ENCODE data around the gene AGFG1.
"Not testable (repeated sequence)": the region's sequence is repeated elsewhere in the genome, so short reads cannot be mapped to it uniquely, and the experiment has no call there.

AGFG1 gene

DNA sequence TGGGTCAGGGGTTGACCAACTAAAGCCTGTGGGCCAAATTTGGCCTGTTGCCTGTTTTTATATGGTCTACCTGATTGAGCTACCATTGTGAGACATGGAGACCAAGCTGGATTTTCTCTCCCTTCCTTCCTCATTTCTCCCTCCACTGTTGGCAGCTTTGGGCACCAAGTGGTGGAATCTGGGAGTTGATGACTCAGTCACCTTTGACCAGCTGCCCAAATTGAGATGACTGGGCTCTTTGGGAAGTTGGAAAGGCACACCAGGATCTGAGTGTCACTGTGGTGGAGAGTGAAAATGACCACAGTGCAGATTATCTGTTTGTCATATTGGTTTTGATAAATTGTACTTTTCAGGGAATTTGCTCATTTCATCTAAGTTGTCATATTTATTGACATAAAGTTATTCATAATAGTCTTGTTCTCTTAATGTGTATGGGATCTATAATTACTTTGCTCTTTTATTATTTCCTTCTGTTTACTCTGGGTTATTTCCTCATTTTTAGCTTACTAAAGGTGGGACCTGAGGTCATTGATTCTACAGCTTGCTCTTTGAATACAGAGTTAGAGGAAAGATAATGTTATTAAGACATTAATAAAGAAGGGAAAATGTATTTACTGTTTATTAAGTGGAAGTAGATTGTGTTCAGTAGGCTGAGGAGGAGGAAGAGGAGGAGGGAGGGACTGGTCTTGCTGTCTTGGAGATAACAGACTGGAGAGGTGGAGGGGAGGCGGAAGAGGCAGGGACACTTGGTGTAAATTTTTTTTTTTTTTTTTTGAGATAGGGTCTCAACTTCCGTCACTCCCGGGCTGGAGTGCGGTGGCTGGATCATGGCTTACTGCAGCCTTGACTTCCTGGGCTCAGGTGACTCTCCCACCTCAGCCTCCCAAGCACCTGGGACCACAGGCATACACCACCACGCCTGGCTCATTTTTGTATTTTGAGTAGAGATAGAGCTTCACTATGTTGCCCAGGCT is 31.8 kb downstream of the AGFG1 start:
- DNase-seq = no peak

DNA sequence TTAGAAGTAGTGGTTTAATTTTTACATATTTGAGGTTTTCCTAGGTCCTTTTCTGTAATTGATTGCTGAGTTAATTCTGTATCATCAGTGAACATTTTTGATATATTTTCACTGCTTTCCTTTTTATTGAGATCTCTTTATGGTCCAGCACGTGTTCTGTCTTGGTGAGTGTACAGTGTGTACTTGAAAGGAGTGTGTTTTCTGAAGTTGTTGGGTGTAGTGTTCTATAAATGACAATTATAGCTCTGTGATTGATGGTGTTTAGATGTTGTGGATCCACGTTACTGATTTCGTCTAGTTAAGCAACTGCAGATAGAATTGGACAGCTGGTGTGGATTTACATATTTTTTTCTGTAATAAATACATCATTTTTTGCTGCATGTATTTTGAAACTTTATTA is 32.7 kb downstream of the AGFG1 start:
- DNase-seq = no peak

DNA sequence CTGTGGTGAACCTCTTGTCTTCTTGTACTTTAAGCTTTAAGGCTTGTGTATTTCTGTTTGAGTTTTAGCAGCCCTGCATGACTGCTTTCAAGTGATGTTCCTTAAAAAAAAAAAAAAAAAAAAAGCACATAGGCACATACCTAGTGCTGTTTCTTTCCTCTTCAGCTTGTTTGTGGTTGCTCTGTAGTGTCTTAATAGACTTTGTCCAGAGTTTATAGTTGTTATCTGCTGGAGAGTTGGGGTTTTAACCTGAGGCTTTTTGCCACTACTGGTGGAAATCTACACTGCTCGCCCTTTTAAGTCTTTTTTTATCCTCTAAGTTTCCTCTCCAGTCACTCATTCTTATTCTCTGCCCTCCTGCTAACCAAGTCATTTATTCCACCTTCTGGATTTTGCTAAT is 34.5 kb downstream of the AGFG1 start:
- DNase-seq = peak; percentile 48

DNA sequence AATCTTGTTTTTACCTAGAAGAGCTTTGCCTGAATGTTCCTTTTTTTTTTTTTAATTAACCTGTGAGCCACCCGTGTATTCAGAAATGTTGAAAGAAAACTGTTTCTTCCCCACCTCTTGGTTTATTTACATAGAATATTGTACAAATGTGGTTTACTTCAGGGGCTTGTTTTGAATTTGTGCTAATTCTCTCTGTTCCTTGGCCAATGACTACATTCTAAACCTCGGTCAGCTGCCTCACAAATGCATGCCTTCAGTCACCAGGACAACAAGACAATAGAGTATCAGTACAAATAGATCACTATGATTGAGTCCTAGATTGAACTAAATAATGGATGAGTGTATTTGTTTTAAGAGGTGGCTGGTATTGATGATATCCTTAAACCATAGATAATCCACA is 36.0 kb downstream of the AGFG1 start:
- no peak for DNase-seq

DNA sequence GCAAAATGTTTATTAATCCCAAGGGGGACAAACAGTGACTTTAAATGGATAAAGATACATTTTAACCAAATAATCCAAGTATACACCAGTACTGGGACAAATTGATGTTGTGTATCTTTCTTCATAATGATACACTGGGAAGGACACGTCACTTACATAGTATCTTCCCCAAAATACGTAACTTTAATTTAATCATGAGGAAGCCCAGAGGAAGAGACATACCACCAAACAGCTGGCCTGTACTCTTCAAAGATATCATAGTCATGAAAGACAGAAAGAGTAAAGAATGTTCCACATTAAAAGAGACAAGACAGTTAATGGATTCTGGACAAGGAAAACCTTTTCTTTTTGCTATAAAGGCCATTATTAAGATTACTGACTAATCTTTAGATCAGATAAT is 37.1 kb downstream of the AGFG1 start:
- DNase-seq = no peak

DNA sequence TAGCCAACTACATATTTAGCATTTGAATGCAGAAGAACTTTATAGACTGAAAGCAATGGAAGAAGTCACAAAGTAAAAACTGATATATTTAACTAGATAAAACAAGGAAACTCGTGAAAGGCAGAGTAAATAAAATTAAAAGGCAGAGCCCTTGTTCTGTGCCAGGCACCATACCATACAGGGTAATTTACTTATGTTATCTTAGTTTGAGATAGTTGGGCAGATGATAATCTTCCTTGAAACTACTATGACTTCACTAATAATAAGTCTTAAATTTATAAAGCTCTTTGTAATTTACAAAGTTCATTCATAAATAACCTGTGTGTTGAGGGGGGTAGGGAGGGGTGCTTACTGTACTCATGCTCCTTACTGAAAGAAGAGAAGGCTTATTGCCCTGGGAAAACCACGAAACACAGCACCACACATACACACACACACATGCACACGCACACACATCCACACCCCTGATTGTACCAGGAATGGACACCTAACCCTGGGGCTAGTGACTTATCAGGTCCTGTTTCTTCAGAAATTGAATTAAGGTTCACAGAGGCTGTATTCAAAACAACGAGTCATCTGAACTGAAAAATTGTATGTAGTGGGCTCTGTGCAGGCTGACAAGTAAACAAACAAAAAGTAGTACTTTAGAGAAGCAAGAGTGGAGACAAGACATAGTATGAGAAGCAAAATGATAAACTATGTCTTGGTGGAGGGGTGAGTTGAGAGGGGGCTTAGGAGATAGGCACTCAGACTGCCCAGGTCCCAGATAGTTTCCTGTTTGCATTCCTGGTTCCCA is 38.1 kb downstream of the AGFG1 start:
- DNase-seq = no peak

DNA sequence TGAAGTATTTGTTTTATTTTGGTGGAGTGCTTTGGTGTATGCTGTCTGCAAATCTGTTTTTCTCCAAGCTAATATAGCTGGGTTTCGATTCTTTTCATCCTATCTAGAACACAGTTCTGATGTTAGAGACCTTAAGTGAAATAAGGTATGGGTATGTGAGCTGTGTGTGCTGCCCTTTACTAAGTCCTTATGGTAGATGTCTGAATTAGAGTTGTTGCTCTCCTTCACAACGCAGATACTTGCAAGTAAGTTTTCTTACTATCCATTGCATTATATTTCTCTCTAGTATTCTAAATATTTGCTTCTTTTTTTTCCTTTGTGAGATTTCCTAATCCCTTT is 38.6 kb downstream of the AGFG1 start:
- no peak for DNase-seq

DNA sequence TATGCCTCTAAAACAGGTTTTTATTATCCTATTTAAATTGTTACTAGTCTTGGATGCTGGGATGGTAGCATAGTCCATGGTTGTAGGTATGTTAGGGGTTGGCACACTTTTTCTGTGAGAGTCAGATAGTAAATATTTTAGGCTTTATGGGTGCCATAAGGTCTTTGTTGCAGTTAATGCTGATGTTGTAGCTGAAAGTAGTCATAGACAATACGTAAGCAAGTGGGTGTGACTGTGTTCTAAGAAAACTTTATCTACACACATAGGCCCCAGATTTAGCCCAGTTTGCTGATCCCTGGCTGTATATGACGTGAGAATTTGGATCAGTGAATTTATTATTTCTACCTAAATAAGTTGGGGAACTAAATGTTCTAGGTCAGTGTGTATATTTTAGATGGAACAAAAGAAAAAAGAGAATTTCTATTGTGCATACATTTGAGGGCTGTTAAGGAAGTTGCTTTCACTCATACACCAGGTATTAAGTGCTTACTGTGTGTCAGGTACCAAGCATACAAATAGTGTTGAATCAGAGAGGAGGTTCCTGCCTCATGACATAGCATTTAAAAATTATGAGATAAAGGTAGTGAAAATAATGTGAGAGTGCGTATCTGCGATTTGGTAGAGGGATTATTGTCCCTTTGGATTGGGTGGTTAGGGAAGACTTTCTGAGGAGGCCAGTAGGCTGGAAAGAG is 39.4 kb downstream of the AGFG1 start:
- no peak for DNase-seq

DNA sequence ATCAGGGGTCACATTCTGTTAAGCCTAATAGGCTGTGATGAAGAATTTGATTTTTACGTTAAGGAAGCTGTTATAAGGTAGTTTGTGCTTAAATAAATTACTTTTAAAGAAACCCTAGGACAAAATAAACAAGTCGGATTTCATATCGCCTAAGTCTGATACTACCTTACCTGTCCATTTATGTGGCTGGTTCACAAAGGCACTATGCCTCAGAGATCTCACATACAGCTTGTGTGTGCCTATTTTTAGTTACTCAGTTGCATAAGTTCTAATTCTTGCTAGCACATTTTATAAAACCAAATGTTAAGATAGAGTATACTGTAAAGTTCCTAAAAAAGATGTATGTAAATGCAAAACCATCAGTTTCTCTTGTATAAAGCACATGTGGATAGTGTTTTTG is 40.0 kb downstream of the AGFG1 start:
- no peak for DNase-seq

DNA sequence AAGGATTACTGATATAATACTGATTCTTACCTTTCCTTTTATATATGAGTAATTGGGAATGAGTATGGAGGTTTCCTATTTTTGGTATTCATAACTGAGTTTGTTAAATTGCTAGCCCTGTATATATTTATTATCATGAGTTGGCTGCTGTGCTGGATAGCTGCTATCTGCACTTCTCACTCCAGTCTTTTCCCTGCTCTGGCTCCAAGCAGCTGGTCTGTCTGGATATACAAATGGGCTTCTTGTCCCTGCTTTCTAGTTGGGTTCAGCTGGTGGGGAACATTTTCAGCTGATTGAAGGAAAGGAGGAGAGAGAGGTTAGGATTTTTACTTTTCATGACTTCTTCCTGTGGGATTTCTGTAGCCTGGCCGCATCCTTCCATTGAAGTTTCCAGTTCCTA is 41.2 kb downstream of the AGFG1 start:
- DNase-seq = no peak

DNA sequence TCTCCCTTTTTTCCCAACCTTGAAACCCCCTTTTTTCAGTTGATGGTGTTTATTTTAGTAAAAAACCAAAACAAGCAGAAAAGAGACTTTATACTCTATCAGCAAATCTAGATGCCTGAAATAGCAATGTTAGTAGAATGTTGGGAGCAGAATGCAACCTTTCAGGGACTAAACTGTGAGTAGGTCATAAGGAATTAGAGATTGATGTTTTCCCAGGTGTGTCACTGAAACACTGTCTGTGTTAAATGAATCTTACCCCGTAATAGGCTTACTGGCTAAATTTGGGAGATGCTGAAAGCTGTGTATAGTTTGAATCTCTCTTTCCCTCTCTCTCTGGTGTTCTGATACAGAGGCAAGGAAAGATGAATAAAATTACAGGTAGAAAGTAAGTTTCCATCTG is 43.8 kb downstream of the AGFG1 start:
- no peak for DNase-seq

DNA sequence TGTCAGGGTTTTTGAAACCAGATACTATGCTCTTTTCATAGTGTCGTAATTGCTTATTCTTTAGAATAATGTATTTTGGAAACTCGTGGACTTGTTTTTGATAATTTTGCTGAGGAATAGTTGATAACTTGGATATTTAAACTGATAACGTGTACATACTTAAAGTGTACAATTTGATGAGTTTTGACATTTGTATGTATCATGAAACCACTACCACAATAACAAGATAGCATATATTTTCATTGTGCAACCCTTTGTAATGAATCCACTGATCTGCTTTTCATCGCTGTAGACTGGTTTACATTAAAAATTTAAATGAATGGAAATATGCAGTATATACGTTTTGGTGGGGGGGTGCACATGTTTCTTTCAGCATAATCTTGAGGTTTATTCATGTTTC is 45.8 kb downstream of the AGFG1 start:
- no peak for DNase-seq

DNA sequence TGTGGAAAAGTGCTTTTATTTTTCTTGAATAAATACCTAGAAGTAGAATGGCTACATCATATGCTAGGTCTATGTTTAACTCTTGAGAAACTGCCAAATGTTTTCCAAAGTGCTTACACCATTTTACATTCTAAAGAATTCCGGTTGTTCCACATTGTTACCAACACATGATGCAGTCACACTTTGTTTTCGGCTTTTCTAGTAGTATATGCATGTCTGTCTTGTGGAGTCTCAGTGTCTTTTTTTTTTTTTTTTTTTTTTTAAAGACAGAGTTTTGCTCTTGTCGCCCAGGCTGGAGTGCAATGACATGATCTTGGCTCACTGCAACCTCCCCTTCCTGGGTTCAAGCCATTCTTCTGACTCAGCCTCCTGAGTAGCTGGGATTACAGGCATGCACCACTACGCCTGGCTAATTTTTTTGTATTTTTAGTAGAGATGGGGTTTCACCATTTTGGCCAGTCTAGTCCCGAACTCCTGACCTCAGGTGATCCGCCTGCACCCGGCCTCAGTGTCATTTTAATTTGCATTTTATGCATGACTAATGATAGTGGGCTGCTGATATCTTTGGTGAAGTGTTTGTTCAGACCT is 46.4 kb downstream of the AGFG1 start:
- not testable (repeated sequence) for DNase-seq

DNA sequence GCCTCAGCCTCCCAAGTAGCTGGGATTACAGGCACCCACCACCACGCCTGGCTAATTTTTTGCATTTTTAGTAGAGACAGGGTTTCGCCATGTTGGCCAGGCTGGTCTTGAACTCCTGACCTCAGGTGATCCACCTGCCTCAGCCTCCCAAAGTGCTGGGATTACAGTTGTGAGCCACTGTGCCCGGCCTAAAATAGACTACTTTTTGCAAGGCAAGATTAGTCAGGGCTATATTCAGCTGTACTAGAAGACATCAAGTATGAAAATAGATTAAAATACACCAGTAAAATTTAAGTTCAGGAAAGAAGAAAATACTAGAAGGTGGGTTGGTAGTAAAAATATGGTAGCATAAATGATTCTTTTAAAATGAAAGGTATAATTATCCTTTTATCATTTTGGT is 49.2 kb downstream of the AGFG1 start:
- DNase-seq = not testable (repeated sequence)

DNA sequence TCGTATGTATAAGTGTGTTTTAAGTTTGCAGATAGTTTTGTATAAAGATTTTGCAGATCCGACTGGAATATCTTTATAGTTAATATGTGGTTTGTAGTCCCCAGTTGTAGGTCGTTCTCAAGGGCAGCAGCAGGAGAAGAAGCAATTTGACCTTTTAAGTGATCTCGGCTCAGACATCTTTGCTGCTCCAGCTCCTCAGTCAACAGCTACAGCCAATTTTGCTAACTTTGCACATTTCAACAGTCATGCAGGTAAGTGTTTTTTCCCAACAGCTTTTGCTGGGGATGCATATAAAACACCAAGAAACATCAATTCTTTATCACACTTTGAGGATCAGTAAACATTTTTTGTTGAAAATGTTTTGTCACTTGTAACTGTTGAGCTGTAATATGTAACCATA is 52.7 kb downstream of the AGFG1 start:
- DNase-seq = no peak

DNA sequence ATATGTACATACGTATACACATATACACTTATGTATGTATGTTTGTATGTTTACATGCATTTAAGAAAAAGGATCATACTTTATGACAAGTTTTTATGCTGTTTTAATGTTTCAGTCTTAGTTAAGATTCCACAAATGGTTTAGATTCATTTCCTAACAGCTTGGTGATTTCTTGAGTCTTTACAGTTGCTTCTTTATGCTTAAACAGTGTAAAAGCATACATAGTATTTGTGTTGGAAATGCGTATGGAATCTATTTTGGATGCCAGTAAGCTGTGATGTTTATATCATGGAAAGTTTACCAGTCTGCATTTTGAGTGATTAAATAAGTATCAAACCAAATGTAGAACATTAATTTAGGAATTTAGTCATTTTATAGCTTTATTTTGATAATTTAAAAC is 55.4 kb downstream of the AGFG1 start:
- no peak for DNase-seq

DNA sequence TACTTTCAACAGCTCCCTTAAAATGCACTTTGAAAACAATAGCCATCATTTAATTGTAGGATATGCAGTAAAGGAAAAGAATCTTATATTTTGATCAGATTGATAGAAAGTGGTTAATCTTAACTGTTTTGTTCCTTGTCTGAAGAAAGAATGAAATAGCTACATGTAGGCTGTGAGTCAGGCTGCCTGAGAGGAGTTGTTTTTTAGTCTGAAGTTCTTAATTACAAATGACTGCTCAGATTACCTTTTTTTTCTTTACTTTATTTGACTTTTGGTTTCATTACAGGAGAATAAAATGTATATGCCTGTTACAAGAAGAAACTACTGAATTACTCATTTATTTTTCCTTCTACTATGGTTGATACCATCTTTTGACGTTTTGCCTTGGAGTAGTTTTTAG is 56.8 kb downstream of the AGFG1 start:
- no peak for DNase-seq

DNA sequence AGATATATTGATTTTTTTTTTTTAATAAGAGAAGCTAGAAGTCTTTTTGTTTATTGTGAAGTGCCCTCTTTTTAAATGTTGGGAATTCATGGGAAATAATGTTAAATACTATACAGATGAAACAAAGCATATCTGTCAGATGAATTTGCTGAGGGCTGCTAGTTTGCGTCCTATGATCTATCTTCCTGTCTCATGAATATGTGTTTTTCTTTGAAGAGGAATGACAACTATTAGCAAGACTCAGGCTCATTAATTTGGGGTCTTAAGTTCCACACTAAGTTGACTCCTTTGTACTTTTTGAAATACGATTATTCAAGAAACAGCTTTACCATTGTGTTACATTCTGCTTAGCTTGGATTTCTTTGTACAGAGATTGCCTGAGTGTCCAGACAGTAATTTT is 57.9 kb downstream of the AGFG1 start:
- no peak for DNase-seq

DNA sequence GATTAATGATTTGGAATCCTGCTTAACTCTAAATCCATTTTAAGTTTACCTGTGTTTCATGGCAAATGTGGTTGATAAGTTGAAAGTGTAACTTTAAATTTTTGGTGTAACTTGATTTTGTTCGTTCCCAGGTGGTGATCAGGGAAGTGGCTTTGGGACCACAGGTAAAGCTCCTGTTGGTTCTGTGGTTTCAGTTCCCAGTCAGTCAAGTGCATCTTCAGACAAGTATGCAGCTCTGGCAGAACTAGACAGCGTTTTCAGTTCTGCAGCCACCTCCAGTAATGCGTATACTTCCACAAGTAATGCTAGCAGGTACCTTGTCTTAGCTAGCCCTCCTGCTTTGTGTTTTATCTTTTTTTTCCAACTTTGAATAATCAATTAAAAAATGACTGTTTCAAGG is 62.8 kb downstream of the AGFG1 start:
- DNase-seq = no peak

DNA sequence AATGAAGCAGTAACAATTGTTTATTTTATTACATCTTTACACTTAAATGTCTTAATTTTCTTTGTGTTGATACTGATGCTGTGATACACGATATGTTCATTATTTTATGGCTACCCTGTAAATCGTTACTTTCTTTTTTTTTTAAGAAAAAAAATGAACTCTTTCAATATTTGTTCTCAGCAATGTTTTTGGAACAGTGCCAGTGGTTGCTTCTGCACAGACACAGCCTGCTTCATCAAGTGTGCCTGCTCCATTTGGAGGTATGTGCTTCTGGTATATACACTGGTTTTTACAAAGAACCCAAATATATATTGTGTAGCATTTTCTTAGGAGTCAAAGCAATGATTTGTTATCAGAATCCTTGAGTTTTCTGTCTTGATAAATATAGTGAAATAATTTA is 64.5 kb downstream of the AGFG1 start:
- DNase-seq = no peak

DNA sequence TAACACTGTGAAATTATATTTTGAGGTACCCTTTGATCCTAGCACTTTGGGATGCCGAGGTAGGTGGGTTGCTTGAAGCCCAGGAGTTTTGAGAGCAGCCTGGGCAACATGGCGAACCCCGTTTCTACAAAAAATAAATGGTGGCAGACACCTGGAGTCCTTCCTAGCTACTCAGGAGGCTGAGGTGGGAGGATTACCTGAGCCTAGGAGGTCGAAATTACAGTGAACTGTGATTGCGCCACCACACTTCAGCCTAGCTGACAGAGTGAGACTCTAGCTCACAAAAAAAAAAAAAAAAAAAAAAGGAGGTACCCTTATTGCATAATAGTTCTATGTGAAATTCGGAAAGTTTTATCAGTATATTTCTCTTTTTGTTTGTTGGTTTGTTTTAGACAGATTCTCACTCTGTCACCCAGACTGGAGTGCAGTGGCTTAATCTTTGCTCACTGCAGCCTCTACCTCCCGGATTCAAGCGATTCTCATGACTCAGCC is 67.6 kb downstream of the AGFG1 start:
- DNase-seq = no peak

DNA sequence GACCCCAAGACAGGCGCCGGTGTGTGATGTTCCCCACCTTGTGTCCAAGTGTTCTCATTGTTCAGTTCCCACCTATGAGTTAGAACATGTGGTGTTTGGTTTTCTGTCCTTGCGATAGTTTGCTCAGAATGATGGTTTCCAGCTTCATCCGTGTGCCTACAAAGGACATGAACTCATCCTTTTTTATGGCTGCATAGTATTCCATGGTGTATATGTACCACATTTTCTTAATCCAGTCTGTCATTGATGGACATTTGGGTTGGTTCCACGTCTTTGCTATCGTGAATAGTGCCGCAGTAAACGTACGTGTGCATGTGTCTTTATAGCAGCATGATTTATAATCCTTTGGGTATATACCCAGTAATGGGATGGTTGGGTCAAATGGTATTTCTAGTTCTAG is 68.4 kb downstream of the AGFG1 start:
- DNase-seq = not testable (repeated sequence)

DNA sequence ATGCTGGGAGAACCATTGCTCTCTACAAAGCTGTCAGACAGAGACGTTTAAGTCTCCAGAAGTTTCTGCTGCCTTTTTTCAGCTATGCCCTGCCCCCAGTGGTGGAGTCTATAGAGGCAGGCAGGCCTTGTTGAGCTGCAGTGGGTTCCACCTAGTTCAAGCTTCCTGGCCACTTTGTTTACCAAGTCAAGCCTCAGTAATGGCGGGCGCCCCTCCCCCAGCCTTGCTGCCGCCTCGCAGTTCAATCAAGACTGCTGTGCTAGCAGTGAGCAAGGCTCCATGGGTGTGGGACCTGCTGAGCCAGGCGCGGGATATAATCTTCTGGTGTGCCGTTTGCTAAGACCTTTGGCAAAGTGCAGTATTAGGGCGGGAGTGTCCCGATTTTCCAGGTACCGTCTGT is 74.0 kb downstream of the AGFG1 start:
- no peak for DNase-seq

Data from DMS79 (cell line).